Measurements from ENCODE around the gene KHSRP. TPM values are rescaled to one million over a fixed set of nuclear protein-coding genes. Genes with fewer than 3 reads are reported as not detected.
"Not testable (repeated sequence)": the region's sequence is repeated elsewhere in the genome, so short reads cannot be mapped to it uniquely, and the experiment has no call there.

KHSRP gene
- total RNA-seq, 1 donor from 2014 or later = 152 TPM

DNA sequence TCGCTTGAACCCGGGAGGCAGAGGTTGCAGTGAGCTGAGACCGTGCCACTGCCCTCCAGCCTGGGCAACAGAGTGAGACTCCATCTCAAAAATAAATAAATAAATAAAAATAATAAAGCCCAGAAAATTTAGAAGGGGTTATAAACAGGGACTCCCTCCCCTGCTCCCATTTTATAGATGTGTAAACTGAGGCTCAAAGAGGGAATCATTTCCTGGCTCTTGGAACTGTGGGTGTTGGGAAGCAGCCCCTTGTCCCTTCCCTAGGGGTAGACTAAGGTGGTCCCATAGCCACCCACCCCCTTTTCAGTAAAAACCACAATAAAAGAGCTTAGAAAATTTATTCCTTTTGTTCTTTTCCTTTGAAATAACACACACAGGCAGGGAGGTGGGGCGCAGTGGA lies 15.1 kb upstream of the KHSRP start:
- no peak for TF ChIP-seq CTCF (IDR thresholded peaks at IDR 0.05)
- H3K27me3 ChIP-seq = no peaks in the 10 kb centered on the region
- H3K9me3 ChIP-seq = no peaks in the 10 kb centered on the region
- H3K4me3 ChIP-seq = no peak overlapping the region
- H3K36me3 ChIP-seq = no peaks in the 10 kb centered on the region
- H3K27ac ChIP-seq = no peak overlapping the region
- no peaks in the 10 kb centered on the region for H3K4me1 ChIP-seq
- no peak for DNase-seq (ENCODE audit: low spot score in 2 of 2)
- intact Hi-C loops (cut with DNase I) = no loop called here

DNA sequence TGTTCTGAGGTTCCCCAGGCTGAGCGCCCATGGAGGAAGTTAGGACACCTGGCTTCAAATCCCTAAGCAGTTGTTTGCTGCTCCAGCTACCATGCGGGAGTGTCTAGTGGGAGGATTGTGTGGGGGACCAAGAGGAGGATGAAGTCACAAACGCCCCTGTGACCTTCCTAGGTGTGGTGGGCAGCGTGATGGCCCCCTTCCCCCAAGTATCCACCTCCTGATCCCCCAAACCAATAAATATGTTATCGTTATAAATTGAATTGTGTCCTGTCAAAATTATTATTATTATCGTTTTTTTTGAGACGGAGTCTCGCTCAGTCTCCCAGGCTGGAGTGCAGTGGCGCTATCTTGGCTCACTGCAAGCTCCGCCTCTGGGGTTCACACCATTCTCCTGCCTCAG lies 9.1 kb upstream of the KHSRP start, which contains the start of gene SLC25A41:
Gene SLC25A41 (minus strand): TSS at position 101 of the 400 bp plus-strand sequence. CDS start 70 bp downstream, at position 31.
- Histone ChIP-seq H3K4me3 (no peak within 1 kb of the TSS), H3K4me1 (no peaks in the 10 kb centered on the region), H3K27ac (no peak within 1 kb of the TSS), H3K36me3 (no peaks in the 10 kb centered on the region), H3K9me3 (no peaks in the 10 kb centered on the region), H3K27me3 (no peaks in the 10 kb centered on the region)
- TF ChIP-seq CTCF (IDR thresholded peaks at IDR 0.05) = no peak
- no peak for DNase-seq (ENCODE audit: low spot score in 2 of 2)
- intact Hi-C loops (cut with DNase I) = no loop called here

- no peak for TF ChIP-seq CTCF (IDR thresholded peaks at IDR 0.05)
Measured at GRCh38 chr19:6433165-6433564, 8.6 kb upstream of the KHSRP start.

DNA sequence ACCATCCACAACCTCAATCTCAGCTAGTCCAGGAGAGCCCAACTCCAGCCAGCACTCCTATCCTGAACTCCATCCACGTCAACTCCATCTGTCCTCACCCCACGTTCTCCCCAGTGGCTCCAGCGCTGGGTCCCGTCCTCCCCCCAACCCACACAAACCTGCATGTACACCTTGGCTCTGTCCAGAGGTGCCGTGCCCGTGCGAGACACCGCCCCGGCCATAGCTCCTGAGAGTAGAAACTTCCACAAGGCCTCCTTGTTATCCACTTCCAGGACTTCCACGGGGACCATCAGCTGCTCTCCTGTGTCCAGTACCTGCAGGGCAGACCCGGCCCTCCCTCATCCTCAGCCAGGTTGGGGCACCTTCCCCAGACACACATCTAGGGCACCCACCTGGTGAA lies 7.3 kb upstream of the KHSRP start:
- Histone ChIP-seq H3K4me1 (no peaks in the 10 kb centered on the region), H3K27me3 (no peaks in the 10 kb centered on the region), H3K9me3 (no peaks in the 10 kb centered on the region), H3K36me3 (no peaks in the 10 kb centered on the region), H3K4me3 (no peak overlapping the region), H3K27ac (no peak overlapping the region)
- no peak for TF ChIP-seq CTCF (IDR thresholded peaks at IDR 0.05)
- DNase-seq (ENCODE audit: low spot score in 2 of 2) = no peak
- intact Hi-C loops (cut with DNase I) = no loop called here

More at GRCh38 chr19:6433165-6433564, 8.6 kb upstream of the KHSRP start:
- Histone ChIP-seq H3K4me1 (no peaks in the 10 kb centered on the region), H3K4me3 (no peak overlapping the region), H3K36me3 (no peaks in the 10 kb centered on the region), H3K27me3 (no peaks in the 10 kb centered on the region), H3K9me3 (no peaks in the 10 kb centered on the region), H3K27ac (no peak overlapping the region)
- intact Hi-C loops (cut with DNase I) = no loop called here
- DNase-seq (ENCODE audit: low spot score in 2 of 2) = no peak

GRCh38 chr19:6429419-6430221 lies 5.0 kb upstream of the KHSRP start:
- peaks cover 3 to 5% of the 10 kb centered on the region in 2 donors for H3K4me1 ChIP-seq
- H3K9me3 ChIP-seq = no peaks in the 10 kb centered on the region
- H3K27me3 ChIP-seq = no peaks in the 10 kb centered on the region
- H3K4me3 ChIP-seq = no peak overlapping the region
- TF ChIP-seq CTCF (IDR thresholded peaks at IDR 0.05) = no peak
- no peak for DNase-seq (ENCODE audit: low spot score in 2 of 2)
- no peaks in the 10 kb centered on the region for H3K36me3 ChIP-seq
- intact Hi-C loops (cut with DNase I) = loop anchor here (10.0 kb wide), 2 partner anchors 305 to 525 kb away; partner anchors contain the start of genes GPR108, NDUFA11, TRIP10 and VMAC
- H3K27ac ChIP-seq = no peak overlapping the region

GRCh38 chr19:6428692-6429418 lies 4.2 kb upstream of the KHSRP start:
- not testable (repeated sequence) for H3K27me3 ChIP-seq; H3K9me3 ChIP-seq; DNase-seq (ENCODE audit: low spot score in 2 of 2); H3K36me3 ChIP-seq; H3K4me1 ChIP-seq; H3K4me3 ChIP-seq; H3K27ac ChIP-seq
- intact Hi-C loops (cut with DNase I) = loop anchor here (10.0 kb wide), 2 partner anchors 306 to 524 kb away; partner anchors contain the start of genes GPR108, NDUFA11, TRIP10 and VMAC

Data from ascending aorta (tissue), 2 donors.